Hepatocyte (in vitro differentiated cells): Measurements from ENCODE around the gene RPGRIP1L.

Experiments
- CTCF ChIP-seq: fragments of 200-600 bp; sonication (generic); IDR thresholded peaks from 2 replicates; pipeline ENCODE4 v1.5.1; 2016; ENCODE audit warnings: antibody characterized with exemption, mild to moderate bottlenecking; ENCODE audit not compliant: poor library complexity
- EZH2 ChIP-seq: fragments of 200-600 bp; sonication (generic); IDR thresholded peaks from 2 replicates; pipeline ENCODE4 v1.6.1; 2016; ENCODE audit warnings: antibody characterized with exemption, mild to moderate bottlenecking, borderline replicate concordance
- EZH2phosphoT487 ChIP-seq: fragments of 200-600 bp; sonication (generic); IDR thresholded peaks from one replicate; pipeline ENCODE4 v1.6.1; 2018; ENCODE audit warnings: antibody characterized with exemption, mild to moderate bottlenecking, low read depth, moderate library complexity; ENCODE audit not compliant: unreplicated experiment, severe bottlenecking

- no peak for TF ChIP-seq CTCF
- no peak for TF ChIP-seq EZH2
- no peak for TF ChIP-seq EZH2phosphoT487
These were observed 8.6 kb downstream of the RPGRIP1L start for GRCh38 chr16:53695070-53695469.
